ENCODE measurements around the gene NOC2L. TPM values are rescaled to one million over a fixed set of nuclear protein-coding genes. Genes with fewer than 3 reads are reported as not detected.

Gene NOC2L
- total RNA-seq, 2 donors from 2014 or later, result 29.5 to 38.8 TPM

DNA sequence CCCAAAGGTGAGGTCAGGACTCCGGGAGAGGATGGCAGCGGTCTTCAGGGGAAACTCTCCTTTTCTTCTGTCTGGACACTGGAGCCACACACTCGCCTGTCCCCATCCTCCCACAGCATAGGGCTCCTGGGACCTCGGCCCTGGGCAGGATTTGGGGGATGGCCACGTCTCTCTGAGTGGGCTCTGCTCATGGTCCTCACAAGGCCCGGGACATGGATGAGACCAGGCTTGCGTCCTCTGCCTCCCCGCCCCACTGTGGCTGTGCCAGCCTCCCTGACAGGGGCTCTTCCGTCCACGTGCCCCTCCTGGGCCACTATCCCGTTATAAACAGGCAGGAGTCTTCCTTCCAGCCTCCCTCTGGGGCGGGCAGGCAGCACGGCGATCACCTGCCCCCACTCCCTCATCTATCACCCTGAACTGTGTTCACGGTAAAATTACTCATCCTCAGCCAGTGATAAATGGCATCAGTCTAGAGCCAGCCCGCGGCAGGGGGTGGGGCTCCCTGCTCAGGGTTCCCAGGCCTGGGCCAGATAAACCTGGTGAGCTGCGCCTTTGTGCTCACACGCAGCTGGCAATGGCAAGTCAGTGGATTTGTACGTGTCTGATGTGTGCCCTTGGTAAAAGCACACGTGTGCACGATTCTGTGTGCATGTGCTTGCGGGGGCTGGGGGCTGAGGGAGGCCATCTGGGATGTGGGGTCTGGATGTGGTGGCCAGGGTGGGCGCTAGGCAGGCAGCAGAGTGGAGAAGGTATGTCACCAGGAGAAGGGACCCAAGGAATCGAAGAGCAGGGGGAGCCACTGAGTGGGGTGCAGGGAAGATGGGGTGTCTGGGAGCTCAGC lies 48.0 kb downstream of the NOC2L start:
- Histone ChIP-seq H3K4me3 (no peak overlapping the region), H3K4me1 (peaks cover 0 to 17% of the 10 kb centered on the region in 2 donors), H3K27ac (no peak overlapping the region), H3K9me3 (no peaks in the 10 kb centered on the region), H3K36me3 (no peaks in the 10 kb centered on the region), H3K27me3 (no peaks in the 10 kb centered on the region)
- no peak for DNase-seq (ENCODE audit: low spot score)
- TF ChIP-seq, protein P1, sequence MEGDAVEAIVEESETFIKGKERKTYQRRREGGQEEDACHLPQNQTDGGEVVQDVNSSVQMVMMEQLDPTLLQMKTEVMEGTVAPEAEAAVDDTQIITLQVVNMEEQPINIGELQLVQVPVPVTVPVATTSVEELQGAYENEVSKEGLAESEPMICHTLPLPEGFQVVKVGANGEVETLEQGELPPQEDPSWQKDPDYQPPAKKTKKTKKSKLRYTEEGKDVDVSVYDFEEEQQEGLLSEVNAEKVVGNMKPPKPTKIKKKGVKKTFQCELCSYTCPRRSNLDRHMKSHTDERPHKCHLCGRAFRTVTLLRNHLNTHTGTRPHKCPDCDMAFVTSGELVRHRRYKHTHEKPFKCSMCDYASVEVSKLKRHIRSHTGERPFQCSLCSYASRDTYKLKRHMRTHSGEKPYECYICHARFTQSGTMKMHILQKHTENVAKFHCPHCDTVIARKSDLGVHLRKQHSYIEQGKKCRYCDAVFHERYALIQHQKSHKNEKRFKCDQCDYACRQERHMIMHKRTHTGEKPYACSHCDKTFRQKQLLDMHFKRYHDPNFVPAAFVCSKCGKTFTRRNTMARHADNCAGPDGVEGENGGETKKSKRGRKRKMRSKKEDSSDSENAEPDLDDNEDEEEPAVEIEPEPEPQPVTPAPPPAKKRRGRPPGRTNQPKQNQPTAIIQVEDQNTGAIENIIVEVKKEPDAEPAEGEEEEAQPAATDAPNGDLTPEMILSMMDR (IDR thresholded peaks at IDR 0.05), result no peak

DNA sequence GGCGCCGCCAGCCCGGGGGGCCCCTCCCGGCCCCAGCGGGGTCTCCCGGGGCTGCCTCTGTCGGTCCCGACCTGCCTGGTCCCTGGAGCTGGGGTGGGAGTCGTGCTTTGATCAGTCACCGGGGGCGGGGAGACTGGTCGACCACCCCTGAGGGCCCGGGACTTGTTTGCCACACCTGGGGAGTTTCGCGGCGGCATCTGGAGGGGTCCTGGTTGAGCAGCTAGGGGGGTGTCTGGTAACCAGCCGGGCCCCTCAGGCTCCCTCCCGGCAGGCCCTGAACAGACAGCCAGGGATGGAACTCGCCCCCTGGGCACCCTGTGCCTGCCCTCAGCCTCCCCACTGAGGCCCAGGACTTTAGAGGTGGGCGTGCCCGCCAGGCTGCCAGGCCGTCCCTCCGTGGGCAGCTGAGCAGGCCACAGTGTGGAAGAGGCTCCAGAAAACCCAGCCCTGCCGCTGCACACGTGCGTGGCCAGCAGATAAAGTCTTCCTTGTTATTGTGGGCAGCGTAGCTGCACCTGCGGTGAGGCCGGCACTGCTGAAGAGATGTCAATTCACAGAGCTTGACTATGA lies 48.7 kb downstream of the NOC2L start:
- Histone ChIP-seq H3K4me3 (peak overlapping the region; percentile 30 to 44), H3K36me3 (no peaks in the 10 kb centered on the region), H3K27me3 (no peaks in the 10 kb centered on the region), H3K4me1 (peaks cover 0 to 24% of the 10 kb centered on the region in 2 donors), H3K9me3 (no peaks in the 10 kb centered on the region), H3K27ac (no peak overlapping the region)
- TF ChIP-seq, protein P1 (IDR thresholded peaks at IDR 0.05), result no peak
- peak; percentile 53 for DNase-seq (ENCODE audit: low spot score)

DNA sequence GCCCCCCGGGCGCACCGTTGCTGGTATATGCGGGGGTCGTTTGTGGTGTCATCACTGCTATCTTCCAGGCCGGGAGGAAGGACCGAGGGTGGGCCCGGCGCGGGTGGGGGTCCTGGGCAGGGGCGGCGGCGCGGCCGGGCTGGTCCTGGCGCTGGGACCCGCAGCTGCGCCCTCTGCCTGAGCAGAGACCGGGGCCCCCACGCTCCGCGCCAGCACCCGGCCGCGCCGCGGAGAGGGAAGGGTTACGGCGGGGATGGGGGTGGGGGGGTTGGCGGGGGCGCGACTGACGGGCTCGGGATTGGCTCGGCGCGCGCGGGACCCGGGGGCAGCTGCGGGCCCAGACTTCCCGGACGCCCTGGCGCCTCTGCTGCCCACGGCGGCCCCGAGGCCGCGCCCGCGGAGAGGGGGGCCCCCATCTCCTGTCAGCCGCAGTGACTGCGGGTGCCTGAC lies 49.2 kb downstream of the NOC2L start:
- no peaks in the 10 kb centered on the region for H3K36me3 ChIP-seq
- H3K4me1 ChIP-seq, result peaks cover 0 to 29% of the 10 kb centered on the region in 2 donors
- peak overlapping the region; percentile 30 to 44 for H3K4me3 ChIP-seq
- no peaks in the 10 kb centered on the region for H3K9me3 ChIP-seq
- H3K27me3 ChIP-seq, result no peaks in the 10 kb centered on the region
- peak; percentile 40 for DNase-seq (ENCODE audit: low spot score)
- TF ChIP-seq, protein P1 (IDR thresholded peaks at IDR 0.05), result no peak
- H3K27ac ChIP-seq, result no peak overlapping the region

DNA sequence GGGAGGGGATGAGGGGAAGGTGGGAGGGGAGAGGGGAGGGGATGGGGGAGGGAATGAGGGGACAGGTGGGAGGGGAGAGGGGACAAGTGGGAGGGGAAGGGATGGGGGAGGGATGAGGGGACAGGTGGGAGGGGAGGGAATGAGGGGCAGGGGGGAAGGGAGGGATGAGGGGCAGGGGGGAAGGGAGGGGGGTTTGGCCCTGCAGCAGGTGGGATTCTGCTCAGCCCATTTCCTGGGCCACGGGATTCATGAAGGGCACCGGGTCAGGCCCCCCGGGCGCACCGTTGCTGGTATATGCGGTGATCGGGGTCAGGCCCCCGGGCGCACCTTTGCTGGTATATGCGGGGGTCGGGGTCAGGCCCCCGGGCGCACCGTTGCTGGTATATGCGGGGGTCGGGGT lies 50.4 kb downstream of the NOC2L start:
- no peaks in the 10 kb centered on the region for H3K27me3 ChIP-seq
- TF ChIP-seq, protein P1 (IDR thresholded peaks at IDR 0.05), result no peak
- H3K4me3 ChIP-seq, result no peak overlapping the region
- H3K27ac ChIP-seq, result no peak overlapping the region
- no peaks in the 10 kb centered on the region for H3K9me3 ChIP-seq
- DNase-seq (ENCODE audit: low spot score), result no peak
- H3K36me3 ChIP-seq, result no peaks in the 10 kb centered on the region
- peaks cover 0 to 32% of the 10 kb centered on the region in 2 donors for H3K4me1 ChIP-seq

DNA sequence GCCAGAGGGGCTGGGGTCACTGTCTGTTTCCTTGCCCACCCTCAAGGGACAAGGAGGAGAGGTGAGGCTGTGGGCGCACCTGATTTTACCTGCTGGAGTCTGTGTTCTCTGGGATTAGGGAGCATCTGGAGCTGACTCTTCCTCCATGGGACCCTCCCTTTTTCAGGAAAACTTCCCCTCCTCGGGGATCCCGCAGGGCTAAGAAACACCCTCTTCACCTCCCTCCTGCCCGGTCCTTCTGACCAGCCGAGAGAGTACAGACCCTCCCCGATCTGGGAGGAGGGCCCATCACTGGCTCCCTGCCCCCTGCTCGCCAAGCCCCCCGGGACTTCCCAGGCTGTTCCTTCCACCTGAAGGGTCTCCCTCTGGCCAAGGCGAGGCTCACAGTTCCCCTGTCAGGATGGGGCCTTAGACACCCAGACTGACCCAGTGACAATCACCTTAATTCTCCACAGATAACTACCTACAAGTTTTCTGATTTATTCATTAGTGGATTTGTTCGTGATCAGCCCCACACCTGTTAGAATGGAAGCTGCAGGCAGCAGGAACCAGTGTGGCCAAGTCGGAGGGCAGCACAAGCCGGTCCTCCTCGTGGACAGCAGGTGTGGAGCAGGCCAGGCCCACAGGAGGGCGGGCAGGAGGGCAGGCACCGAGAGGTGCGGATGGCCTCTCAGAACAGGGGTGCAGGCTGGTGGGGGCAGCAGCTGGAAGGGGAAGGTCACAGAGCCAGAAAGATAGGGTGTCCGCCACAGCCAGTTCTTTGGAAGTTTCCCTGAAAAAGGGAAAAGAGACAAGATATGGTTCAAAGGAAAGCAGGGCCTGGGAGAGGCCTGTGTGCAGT lies 51.2 kb downstream of the NOC2L start:
- H3K9me3 ChIP-seq, result no peaks in the 10 kb centered on the region
- TF ChIP-seq, protein P1 (IDR thresholded peaks at IDR 0.05), result no peak
- no peak overlapping the region for H3K27ac ChIP-seq
- H3K4me3 ChIP-seq, result no peak overlapping the region
- peak; percentile 57 for DNase-seq (ENCODE audit: low spot score)
- H3K4me1 ChIP-seq, result peaks cover 0 to 32% of the 10 kb centered on the region in 2 donors
- no peaks in the 10 kb centered on the region for H3K36me3 ChIP-seq
- no peaks in the 10 kb centered on the region for H3K27me3 ChIP-seq

Data from right atrium auricular region (tissue), 2 donors.